ENCODE data around the gene F2RL2. TPM values are rescaled to one million over a fixed set of nuclear protein-coding genes. Genes with fewer than 3 reads are reported as not detected.
"Not testable (repeated sequence)": the region's sequence is repeated elsewhere in the genome, so short reads cannot be mapped to it uniquely, and the experiment has no call there.

F2RL2 gene
- polyA plus RNA-seq, 1 experiment: 83.1 TPM

DNA sequence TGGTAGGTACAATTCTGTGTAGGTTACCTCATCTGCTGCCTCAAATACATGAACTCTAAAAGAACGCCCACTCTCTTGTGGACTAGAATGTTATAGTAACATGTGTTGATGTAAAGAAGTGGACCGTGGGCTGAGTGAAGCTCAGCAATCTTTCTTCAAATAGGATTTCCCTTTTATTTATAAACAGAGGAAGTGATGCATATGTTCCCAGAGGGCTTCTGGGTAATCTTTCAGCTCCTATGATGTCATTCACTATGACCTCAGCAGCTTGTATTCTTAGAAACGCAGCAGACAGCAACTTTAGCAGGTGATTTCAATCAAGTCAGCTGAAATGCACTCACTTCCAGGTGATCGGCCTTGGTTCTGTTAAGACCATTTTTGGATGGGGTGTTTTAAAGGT, 14.4 kb downstream of the F2RL2 start:
- DNase-seq (ENCODE audit: low read depth, low spot score): peak; percentile 79
- TF ChIP-seq CTCF (IDR thresholded peaks at IDR 0.05; ENCODE audit: low read depth, low read length): no peak
- ChIA-PET POLR2A (interaction anchor here (0.6 to 0.9 kb wide), 3 partner anchors 81 to 182 kb away, joined by 3 to 6 read pairs (median 4); no protein-coding TSS in a partner anchor), CTCF (interaction anchor here (0.5 to 4.9 kb wide), 4 partner anchors 9 to 165 kb away, joined by 3 to 86 read pairs (median 14); no protein-coding TSS in a partner anchor)
- Histone ChIP-seq H3K27ac (ENCODE audit: low read depth, low read length) (peak overlapping the region; percentile 54), H3K9me3 (ENCODE audit: control insufficient read depth, insufficient read depth, low read length) (no peaks in the 10 kb centered on the region), H3K27me3 (ENCODE audit: control insufficient read depth, insufficient read depth, low read length) (no peaks in the 10 kb centered on the region), H3K4me3 (ENCODE audit: low read depth, low read length) (no peak overlapping the region)

- Histone ChIP-seq H3K27me3 (ENCODE audit: control insufficient read depth, insufficient read depth, low read length) (no peaks in the 10 kb centered on the region), H3K27ac (ENCODE audit: low read depth, low read length) (peak overlapping the region; percentile 42), H3K4me3 (ENCODE audit: low read depth, low read length) (peak overlapping the region; percentile 12; the same call in 1 of the 2 replicates), H3K9me3 (ENCODE audit: control insufficient read depth, insufficient read depth, low read length) (no peaks in the 10 kb centered on the region)
- ChIA-PET CTCF (interaction anchor here (0.6 to 4.9 kb wide), 5 partner anchors 34 to 211 kb away, joined by 3 to 86 read pairs (median 3); no protein-coding TSS in a partner anchor), POLR2A (interaction anchor here (1.3 kb wide), 1 partner anchor 110 kb away, joined by 3 read pairs; no protein-coding TSS in a partner anchor)
- no peak for TF ChIP-seq CTCF (IDR thresholded peaks at IDR 0.05; ENCODE audit: low read depth, low read length)
- DNase-seq (ENCODE audit: low read depth, low spot score): no peak
Observed at GRCh38 chr5:76607353-76607871, 15.8 kb downstream of the F2RL2 start.

GRCh38 chr5:76606701-76607100, 16.5 kb downstream of the F2RL2 start:
- CTCF ChIA-PET: interaction anchor here (1.1 to 4.9 kb wide), 3 partner anchors 34 to 167 kb away, joined by 3 to 86 read pairs (median 23); no protein-coding TSS in a partner anchor
- no peak overlapping the region for H3K4me3 ChIP-seq (ENCODE audit: low read depth, low read length)
- no peak overlapping the region for H3K27ac ChIP-seq (ENCODE audit: low read depth, low read length)
- no peaks in the 10 kb centered on the region for H3K9me3 ChIP-seq (ENCODE audit: control insufficient read depth, insufficient read depth, low read length)
- no peaks in the 10 kb centered on the region for H3K27me3 ChIP-seq (ENCODE audit: control insufficient read depth, insufficient read depth, low read length)
- TF ChIP-seq CTCF (IDR thresholded peaks at IDR 0.05; ENCODE audit: low read depth, low read length): no peak
- no peak for DNase-seq (ENCODE audit: low read depth, low spot score)
- POLR2A ChIA-PET: interaction anchor here (0.5 to 1.3 kb wide), 2 partner anchors 105 to 111 kb away, joined by 3 read pairs; no protein-coding TSS in a partner anchor

- no peaks in the 10 kb centered on the region for H3K9me3 ChIP-seq (ENCODE audit: control insufficient read depth, insufficient read depth, low read length)
- H3K27me3 ChIP-seq (ENCODE audit: control insufficient read depth, insufficient read depth, low read length): no peaks in the 10 kb centered on the region
- POLR2A ChIA-PET: no interaction called here
- no peak for DNase-seq (ENCODE audit: low read depth, low spot score)
- no peak for TF ChIP-seq CTCF (IDR thresholded peaks at IDR 0.05; ENCODE audit: low read depth, low read length)
- H3K4me3 ChIP-seq (ENCODE audit: low read depth, low read length): no peak overlapping the region
- CTCF ChIA-PET: interaction anchor here (0.6 to 6.5 kb wide), 4 partner anchors 36 to 202 kb away, joined by 3 to 68 read pairs (median 7); no protein-coding TSS in a partner anchor
- no peak overlapping the region for H3K27ac ChIP-seq (ENCODE audit: low read depth, low read length)
Observed at GRCh38 chr5:76604838-76605237, 18.4 kb downstream of the F2RL2 start.

- H3K4me3 ChIP-seq (ENCODE audit: low read depth, low read length); POLR2A ChIA-PET; H3K27me3 ChIP-seq (ENCODE audit: control insufficient read depth, insufficient read depth, low read length); DNase-seq (ENCODE audit: low read depth, low spot score); H3K27ac ChIP-seq (ENCODE audit: low read depth, low read length); H3K9me3 ChIP-seq (ENCODE audit: control insufficient read depth, insufficient read depth, low read length): not testable (repeated sequence)
- CTCF ChIA-PET: interaction anchor here (1.0 to 6.5 kb wide), 4 partner anchors 13 to 170 kb away, joined by 3 to 68 read pairs (median 8); no protein-coding TSS in a partner anchor
Observed at GRCh38 chr5:76603991-76604390, 19.2 kb downstream of the F2RL2 start.

Measured in AG04450 (cell line).